ENCODE measurements around the gene CDKN2C.
A peak's percentile ranks its signal among the peaks of the same experiment; 100 is the strongest.
"Not testable (repeated sequence)": the region's sequence is repeated elsewhere in the genome, so short reads cannot be mapped to it uniquely, and the experiment has no call there.

The CDKN2C gene

DNA sequence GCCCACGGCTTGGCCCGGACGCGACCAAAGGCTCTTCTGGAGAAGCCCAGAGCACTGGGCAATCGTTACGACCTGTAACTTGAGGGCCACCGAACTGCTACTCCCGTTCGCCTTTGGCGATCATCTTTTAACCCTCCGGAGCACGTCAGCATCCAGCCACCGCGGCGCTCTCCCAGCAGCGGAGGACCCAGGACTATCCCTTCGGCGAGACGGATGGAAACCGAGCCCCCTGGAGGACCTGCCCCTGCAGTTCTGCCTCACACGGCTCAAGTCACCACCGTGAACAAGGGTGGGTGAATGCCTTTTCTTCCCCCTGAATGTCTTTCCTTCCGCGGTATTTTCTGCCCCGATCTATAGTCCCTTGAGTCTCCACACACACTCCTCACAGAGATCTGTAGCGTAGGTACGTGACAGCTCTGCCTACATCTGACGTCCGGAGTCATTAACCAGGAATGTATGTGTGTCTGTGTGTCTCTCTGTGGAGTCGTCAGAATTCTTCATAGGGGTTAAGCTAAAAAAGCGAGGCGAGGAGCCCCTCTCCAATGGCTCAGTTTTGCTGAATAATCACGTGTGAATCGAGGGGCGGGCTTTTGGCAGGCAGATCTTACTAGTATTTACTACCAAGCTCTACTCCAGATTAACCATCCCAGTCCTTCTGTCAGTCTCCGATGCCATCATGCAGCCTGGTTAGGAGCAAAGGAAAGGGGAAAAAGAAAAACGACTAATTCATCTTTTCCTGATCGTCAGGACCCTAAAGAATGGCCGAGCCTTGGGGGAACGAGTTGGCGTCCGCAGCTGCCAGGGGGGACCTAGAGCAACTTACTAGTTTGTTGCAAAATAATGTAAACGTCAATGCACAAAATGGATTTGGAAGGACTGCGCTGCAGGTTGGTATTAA lies at the start of gene CDKN2C:
CDKN2C (plus strand) TSS at position 635 of the 898 bp plus-strand sequence; CDS start at position 759, 124 bp downstream.
- peak; percentile 89 for DNase-seq (ENCODE audit: low read depth)

DNA sequence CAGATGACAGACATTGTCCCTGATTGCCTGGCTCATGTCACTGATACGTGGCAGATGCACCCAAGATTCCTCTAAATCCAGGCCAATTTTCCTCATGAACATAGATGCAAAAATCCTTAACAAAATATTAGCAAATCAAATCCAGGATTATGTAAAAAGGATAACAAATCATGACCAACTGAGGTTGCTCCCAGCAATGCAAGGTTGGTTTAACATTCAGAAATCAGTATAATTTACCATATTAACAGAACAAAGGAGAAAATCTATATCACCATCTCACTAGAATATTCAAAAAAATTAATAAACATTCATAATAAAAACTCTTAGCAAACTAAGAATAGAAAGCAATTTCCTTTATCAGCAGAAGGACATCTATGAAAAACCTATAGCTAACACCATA lies 49.6 kb upstream of the CDKN2C start:
- DNase-seq (ENCODE audit: low read depth), result no peak

- no peak for DNase-seq (ENCODE audit: low read depth)
These were observed 49.0 kb upstream of the CDKN2C start for GRCh38 chr1:50921029-50921428.

- DNase-seq (ENCODE audit: low read depth), result no peak
These were observed 46.5 kb upstream of the CDKN2C start for GRCh38 chr1:50923564-50923963.

GRCh38 chr1:50929376-50929958 lies 40.6 kb upstream of the CDKN2C start:
- DNase-seq (ENCODE audit: low read depth), result peak; percentile 11

GRCh38 chr1:50930193-50930592 lies 39.9 kb upstream of the CDKN2C start:
- DNase-seq (ENCODE audit: low read depth), result no peak

GRCh38 chr1:50930965-50931737 lies 38.9 kb upstream of the CDKN2C start:
- DNase-seq (ENCODE audit: low read depth), result no peak

DNA sequence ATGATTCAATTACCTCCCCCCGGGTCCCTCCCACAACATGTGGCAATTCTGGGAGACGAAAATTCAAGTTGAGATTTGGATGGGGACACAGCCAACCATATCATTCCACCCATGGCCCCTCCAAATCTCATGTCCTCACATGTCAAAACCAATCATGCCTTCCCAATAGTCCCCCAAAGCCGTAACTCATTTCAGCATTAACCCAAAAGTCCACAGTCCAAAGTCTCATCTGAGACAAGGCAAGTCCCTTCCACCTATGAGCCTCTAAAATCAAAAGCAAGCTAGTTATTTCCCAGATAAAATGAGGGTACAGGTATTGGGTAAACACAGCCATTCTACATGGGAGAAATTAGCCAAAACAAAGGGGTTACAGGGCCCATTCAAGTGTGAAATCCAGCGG lies 38.0 kb upstream of the CDKN2C start:
- not testable (repeated sequence) for DNase-seq (ENCODE audit: low read depth)

GRCh38 chr1:50933770-50934169 lies 36.3 kb upstream of the CDKN2C start:
- not testable (repeated sequence) for DNase-seq (ENCODE audit: low read depth)

DNA sequence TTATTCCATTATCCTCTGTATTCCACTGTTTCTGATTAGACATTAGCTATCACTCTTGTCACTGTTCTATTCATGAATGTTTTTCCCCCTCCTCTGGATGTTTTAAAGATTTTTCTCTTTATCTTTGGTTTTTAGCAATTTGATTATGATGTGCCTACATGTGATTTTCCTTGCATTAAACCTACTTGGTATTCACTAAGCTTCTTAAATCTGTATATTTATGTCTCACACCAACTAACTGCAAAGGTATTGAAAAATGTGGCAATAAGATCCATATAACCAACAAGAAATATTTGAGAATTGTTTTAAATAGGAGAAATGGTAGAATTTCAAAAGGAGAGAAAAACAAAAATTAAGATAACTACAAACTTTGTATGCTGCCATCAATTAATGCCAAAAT lies 35.2 kb upstream of the CDKN2C start:
- no peak for DNase-seq (ENCODE audit: low read depth)

DNA sequence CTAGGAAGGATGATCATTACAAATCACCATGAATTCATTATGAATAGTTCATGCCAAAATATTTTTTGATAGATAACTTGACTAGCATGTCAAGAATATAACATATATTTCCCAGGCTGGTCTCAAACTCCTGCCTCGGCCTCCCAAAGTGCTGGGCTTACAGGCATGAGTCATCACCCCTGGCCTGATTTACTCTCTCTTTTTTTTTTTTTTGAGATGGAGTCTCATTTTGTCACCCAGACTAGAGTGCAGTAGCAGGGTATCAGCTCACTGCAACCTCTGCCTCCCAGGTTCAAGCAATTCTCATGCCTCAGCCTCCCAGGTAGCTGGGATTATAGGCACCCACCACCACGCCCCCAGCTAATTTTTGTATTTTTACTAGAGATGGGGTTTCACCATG lies 34.8 kb upstream of the CDKN2C start:
- not testable (repeated sequence) for DNase-seq (ENCODE audit: low read depth)

- no peak for DNase-seq (ENCODE audit: low read depth)
These were observed 33.7 kb upstream of the CDKN2C start for GRCh38 chr1:50936321-50936720.

GRCh38 chr1:50940291-50940690 lies 29.8 kb upstream of the CDKN2C start:
- no peak for DNase-seq (ENCODE audit: low read depth)

DNA sequence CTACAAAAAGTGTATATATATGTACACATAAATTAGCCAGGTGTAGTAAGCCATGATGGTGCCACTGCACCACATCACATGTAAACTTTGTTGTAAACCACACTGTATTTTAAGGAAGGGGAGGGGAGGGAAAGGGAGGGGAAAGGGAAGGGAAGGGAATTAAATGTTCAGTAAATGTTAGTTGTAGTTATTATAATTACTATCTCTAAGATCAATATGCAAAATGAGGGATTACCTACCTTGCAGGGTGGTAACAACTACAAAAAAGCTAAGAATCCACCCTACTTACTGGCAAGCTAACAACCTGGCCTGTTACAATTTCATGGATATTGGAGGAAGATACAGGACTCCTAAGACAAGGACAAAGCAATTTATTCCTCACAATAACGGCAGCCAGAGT lies 27.7 kb upstream of the CDKN2C start:
- DNase-seq (ENCODE audit: low read depth), result no peak

DNA sequence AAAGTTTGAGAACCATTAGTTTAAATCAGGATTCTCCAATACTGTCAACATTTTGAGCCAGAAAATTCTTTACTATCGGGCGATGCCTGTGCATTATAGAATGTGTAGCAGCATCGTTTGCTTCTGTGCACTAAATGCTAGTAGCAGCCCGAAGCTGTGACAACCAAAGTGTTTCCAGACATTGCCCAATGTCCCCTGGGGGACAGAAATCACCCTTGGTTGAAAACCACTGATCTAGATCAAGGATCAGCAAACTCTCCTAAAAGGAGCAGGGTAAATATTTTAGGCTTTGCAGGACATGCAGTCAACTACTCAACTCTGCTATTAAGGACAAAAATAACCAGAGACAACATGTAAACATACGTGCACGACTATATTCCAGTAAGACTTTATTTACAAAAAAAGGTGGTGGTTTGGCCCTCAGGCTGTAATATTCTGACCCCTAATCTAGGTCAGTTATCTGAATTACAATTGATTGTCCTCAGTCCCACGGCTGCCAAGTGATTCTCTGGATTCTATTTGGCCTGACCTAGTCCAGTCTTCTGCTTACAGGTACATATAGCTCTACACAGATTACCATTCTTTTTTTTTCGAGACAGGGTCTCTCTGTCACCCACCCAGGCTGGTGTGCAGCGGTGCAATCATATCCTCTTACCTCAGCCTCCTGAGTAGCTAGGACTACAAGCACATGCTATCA lies 20.6 kb upstream of the CDKN2C start:
- no peak for DNase-seq (ENCODE audit: low read depth)

GRCh38 chr1:50950396-50950795 lies 19.6 kb upstream of the CDKN2C start:
- no peak for DNase-seq (ENCODE audit: low read depth)

- not testable (repeated sequence) for DNase-seq (ENCODE audit: low read depth)
These were observed 17.5 kb upstream of the CDKN2C start for GRCh38 chr1:50952566-50952965.

DNA sequence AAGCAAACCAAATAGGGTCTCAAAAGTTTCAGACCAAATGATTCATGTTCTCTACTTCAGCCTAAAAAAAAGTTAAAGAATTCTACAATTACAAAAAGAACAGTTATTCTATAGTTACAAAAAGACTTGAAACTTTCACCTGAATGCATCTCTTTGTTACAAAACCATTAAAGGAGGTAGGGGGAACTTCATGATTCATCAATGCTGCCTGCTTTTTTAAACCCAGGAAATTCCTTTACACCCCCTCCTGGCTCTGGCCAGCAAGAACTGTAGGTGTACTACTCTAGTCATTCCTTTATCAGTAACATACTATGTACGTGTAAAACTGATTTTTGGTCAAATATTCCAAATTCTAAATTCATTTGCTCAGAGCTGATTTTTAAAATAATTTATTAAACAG lies 14.9 kb upstream of the CDKN2C start:
- DNase-seq (ENCODE audit: low read depth), result no peak

GRCh38 chr1:50959303-50959912 lies 10.6 kb upstream of the CDKN2C start:
- no peak for DNase-seq (ENCODE audit: low read depth)

DNA sequence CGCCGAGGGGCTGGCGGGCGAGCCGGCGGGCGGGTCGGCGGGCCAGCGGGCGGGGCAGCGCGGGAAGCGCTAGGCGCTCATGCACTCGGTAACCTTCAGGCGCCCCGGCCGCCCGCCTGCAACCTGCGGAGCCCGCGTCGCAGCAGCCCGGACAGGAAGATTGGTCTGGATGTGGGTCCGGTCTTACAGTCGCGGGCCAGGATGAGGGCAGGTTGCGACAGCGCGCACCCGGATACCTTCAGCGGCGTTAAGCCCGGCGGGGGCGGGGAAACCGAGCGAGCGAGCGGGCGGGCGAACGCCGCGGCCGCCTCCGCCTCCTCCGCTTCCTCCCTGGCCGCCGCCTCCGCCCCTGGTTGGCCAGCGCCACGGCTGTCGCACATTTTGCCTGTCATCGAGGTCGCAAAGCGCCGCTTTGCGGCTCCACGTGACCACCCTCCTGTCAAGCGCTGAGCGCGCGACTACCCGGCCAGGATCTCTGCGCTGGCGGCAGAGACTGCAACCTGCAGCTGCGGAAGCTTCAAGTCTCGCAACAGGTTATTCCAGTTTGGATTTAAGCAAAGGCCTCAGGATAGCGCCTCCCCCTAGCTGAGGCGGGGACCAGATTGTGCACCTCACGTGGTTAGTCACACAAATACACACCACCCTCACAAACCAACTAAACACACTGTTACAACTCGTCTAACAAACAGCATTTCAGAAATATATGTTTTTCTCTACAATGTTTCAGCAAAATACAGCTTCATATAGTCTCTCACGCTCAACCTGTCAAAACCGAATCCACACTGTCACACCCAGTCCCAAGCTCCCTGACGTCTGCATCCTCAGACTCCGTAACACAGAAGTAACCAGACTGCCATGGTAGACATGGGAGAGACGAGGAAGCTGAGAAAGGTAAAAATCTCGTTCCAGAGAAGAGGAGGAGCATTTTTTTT lies 9.9 kb upstream of the CDKN2C start, which contains the start of gene FAF1:
FAF1 (minus strand) TSS at position 355 of the 932 bp plus-strand sequence. CDS start 456 bp downstream, outside the sequence.
- peak; percentile 89 for DNase-seq (ENCODE audit: low read depth)

Measured in HS-5 (cell line).